Breast epithelium (tissue), 4 donors: ENCODE data around the gene COBLL1. TPM values are rescaled to one million over a fixed set of nuclear protein-coding genes. Genes with fewer than 3 reads are reported as not detected.

ENCODE experiments used
- DNase-seq, 2 donors: peaks; one replicate each; pipeline ENCODE4 v3.0.0-alpha.2; 2019; ENCODE audit warnings: low spot score in 2 of 2
- H3K27ac ChIP-seq, 2 donors: fragments of 200-600 bp; sonication (generic) in 1 of 2; one replicate each; pipeline ENCODE4 v1.5.1; 2016 to 2019; ENCODE audit warnings: mild to moderate bottlenecking in 1 of 2
- H3K27me3 ChIP-seq, 2 donors: fragments of 200-600 bp; sonication (generic) in 1 of 2; one replicate each; pipeline versions ENCODE4 v1.5.1 to v1.6.0; 2017 to 2019; ENCODE audit warnings: control low read depth in 1 of 2, mild to moderate bottlenecking in 1 of 2
- H3K36me3 ChIP-seq: fragments of 200-600 bp; one replicate; pipeline ENCODE4 v1.5.1; 2019
- H3K4me1 ChIP-seq, 2 donors: fragments of 200-600 bp; sonication (generic); one replicate each; pipeline ENCODE4 v1.5.1; 2016 to 2019; ENCODE audit warnings: control low read depth in 1 of 2
- H3K4me3 ChIP-seq, 3 donors: fragments of 200-600 bp; sonication (generic); 1 replicate in 2 of 3; 2 replicates in 1 of 3; pipeline ENCODE4 v1.5.1; 2016 to 2019; ENCODE audit warnings: mild to moderate bottlenecking in 3 of 3, moderate library complexity in 2 of 3
- H3K9me3 ChIP-seq, 2 donors: fragments of 200-600 bp; sonication (generic) in 1 of 2; one replicate each; pipeline ENCODE4 v1.5.1; 2016 to 2019; ENCODE audit warnings: control low read depth in 1 of 2
- POLR2A ChIP-seq: fragments of 450-650 bp; IDR thresholded peaks from one replicate; pipeline ENCODE4 v1.6.1; 2016; ENCODE audit warnings: antibody characterized with exemption, mild to moderate bottlenecking, moderate library complexity
- POLR2AphosphoS5 ChIP-seq, 3 donors: sonication (generic); formaldehyde crosslinking; IDR thresholded peaks; one replicate each; pipeline ENCODE4 v1.6.1; 2017; ENCODE audit warnings: antibody characterized with exemption in 3 of 3
- intact Hi-C: fragments of 100-400 bp; cut with DNase I; formaldehyde crosslinking; loops from one replicate; pipeline ENCODE4 v1.15.1; 2023; ENCODE audit warnings: low total_unique reads
- total RNA-seq, 3 donors: library from RNA; depleted of rRNA; stranded (reverse); fragments of >200 nt; gene quantifications; one replicate each; pipeline ENCODE4 v1.1.0, GENCODE V29; 2016
- TF ChIP-seq, protein P1 (sequence below), 3 donors: fragments of 450-650 bp; IDR thresholded peaks; one replicate each; pipeline ENCODE4 v1.5.1; 2016 to 2017; ENCODE audit warnings: antibody characterized with exemption in 3 of 3, mild to moderate bottlenecking in 3 of 3, moderate library complexity in 3 of 3

Gene COBLL1
- total RNA-seq, 3 donors from 2014 or later = 43.6 to 92.8 (median 75.8) TPM

DNA sequence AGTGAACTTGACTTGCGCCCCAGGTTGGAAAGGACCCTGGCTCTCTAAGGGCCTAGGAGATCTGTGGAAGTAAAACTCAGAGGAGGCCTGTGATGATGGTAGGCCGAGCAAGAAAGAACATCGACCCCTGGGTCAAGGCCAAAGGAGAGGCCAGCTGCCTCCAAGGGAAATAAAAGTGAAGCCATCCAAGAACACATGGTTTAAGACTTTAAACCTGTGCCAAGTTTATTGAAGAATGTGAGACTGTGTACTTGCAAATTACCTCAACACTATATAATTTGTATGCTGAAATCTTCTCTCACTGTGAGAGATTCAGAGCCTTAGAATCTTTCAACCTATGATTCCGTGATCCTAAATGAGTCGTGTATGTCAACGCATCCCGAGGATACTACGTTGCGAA lies 40.7 kb upstream of the COBLL1 start:
- no peaks in the 10 kb centered on the region for H3K4me1 ChIP-seq
- no peak overlapping the region for H3K4me3 ChIP-seq
- peak overlapping the region in 1 of 2 donors; percentile 40 for H3K27ac ChIP-seq
- no peaks in the 10 kb centered on the region for H3K36me3 ChIP-seq
- DNase-seq = no peak
- no peaks in the 10 kb centered on the region for H3K27me3 ChIP-seq
- intact Hi-C loops = no loop called here
- H3K9me3 ChIP-seq = no peaks in the 10 kb centered on the region
- TF ChIP-seq POLR2AphosphoS5 (IDR thresholded peaks at IDR 0.05) = no peak
- TF ChIP-seq, protein P1, sequence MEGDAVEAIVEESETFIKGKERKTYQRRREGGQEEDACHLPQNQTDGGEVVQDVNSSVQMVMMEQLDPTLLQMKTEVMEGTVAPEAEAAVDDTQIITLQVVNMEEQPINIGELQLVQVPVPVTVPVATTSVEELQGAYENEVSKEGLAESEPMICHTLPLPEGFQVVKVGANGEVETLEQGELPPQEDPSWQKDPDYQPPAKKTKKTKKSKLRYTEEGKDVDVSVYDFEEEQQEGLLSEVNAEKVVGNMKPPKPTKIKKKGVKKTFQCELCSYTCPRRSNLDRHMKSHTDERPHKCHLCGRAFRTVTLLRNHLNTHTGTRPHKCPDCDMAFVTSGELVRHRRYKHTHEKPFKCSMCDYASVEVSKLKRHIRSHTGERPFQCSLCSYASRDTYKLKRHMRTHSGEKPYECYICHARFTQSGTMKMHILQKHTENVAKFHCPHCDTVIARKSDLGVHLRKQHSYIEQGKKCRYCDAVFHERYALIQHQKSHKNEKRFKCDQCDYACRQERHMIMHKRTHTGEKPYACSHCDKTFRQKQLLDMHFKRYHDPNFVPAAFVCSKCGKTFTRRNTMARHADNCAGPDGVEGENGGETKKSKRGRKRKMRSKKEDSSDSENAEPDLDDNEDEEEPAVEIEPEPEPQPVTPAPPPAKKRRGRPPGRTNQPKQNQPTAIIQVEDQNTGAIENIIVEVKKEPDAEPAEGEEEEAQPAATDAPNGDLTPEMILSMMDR (IDR thresholded peaks at IDR 0.05) = no peak
- no peak for TF ChIP-seq POLR2A

DNA sequence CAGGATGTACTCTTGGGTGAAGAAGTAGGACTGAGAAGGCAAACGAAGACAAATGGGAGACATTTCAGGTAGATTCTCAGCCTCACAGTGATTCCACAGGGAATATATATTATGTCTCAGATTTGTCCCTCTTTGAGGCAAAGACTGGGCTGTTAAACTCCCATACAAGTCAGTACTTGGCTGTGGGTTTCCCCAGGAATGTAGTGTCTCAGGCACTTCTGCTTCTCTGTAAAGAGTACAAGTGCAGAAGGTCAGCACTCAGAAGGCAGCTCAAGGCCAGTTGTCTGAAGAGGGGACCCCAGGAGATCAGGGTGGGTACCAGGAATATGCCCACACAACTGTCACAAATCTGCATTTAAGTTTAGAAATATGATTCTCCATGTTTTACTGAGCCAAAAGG lies 39.9 kb upstream of the COBLL1 start:
- no peaks in the 10 kb centered on the region for H3K9me3 ChIP-seq
- H3K27me3 ChIP-seq = no peaks in the 10 kb centered on the region
- H3K27ac ChIP-seq = no peak overlapping the region
- no peak for TF ChIP-seq POLR2AphosphoS5 (IDR thresholded peaks at IDR 0.05)
- no peak for TF ChIP-seq POLR2A
- TF ChIP-seq, protein P1 (IDR thresholded peaks at IDR 0.05) = no peak
- no peak overlapping the region for H3K4me3 ChIP-seq
- H3K4me1 ChIP-seq = no peaks in the 10 kb centered on the region
- no peaks in the 10 kb centered on the region for H3K36me3 ChIP-seq
- no peak for DNase-seq
- intact Hi-C loops = no loop called here

DNA sequence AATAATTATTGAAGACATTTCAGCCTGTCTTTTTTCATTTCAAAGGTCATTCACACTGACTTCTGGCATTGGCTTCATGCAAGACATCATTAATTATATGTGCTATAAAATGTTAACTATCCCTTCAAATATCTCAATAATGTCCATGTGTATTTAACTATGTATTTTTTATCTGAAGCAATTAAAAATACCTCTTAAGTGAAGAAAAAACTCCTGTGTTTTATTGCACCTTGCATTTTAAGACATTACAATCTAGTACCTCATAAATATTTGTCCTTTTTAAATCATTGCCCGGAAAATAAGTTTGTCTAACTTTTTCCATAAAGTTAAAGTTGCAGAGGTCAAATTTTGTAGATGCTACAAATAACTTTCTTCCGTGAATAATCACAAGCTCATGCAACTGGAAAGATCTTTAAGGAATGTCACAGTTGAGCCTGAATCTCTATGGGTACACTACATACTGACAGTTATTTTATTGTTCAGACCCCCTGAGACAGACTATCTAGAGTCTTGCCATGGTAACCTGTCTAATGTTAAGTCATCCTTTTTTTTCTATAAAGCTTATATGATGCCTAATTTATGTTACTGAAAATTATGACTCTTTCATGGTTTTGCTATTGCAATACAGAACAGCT lies 38.4 kb upstream of the COBLL1 start:
- intact Hi-C loops = no loop called here
- Histone ChIP-seq H3K36me3 (no peaks in the 10 kb centered on the region), H3K27me3 (no peaks in the 10 kb centered on the region), H3K27ac (no peak overlapping the region), H3K9me3 (no peaks in the 10 kb centered on the region), H3K4me3 (no peak overlapping the region), H3K4me1 (no peaks in the 10 kb centered on the region)
- no peak for DNase-seq
- TF ChIP-seq POLR2AphosphoS5 (IDR thresholded peaks at IDR 0.05) (no peak), POLR2A (no peak)
- TF ChIP-seq, protein P1 (IDR thresholded peaks at IDR 0.05) = no peak

DNA sequence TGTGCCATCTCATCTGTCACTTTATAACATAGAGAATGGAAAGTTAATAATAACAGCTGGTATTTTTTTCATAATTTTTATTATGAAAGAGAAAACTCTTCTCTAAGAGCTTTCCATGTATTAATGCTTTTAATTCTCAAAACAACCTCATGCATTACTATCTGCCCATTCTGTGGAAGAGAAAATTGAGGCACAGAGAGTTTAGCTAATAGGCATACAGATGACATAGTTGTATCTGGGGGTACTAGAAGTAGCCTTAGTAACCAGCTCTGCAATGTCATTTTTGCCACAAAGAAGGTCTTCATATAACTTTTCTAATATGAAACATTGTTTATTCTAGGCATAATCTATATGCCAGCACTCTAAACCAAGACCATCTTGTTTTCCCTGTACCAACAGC lies 36.3 kb upstream of the COBLL1 start:
- no peak for TF ChIP-seq POLR2A
- no peak for TF ChIP-seq POLR2AphosphoS5 (IDR thresholded peaks at IDR 0.05)
- TF ChIP-seq, protein P1 (IDR thresholded peaks at IDR 0.05) = no peak
- no peak overlapping the region for H3K27ac ChIP-seq
- no peaks in the 10 kb centered on the region for H3K36me3 ChIP-seq
- no peaks in the 10 kb centered on the region for H3K4me1 ChIP-seq
- H3K4me3 ChIP-seq = no peak overlapping the region
- intact Hi-C loops = no loop called here
- H3K9me3 ChIP-seq = no peaks in the 10 kb centered on the region
- no peaks in the 10 kb centered on the region for H3K27me3 ChIP-seq
- no peak for DNase-seq

DNA sequence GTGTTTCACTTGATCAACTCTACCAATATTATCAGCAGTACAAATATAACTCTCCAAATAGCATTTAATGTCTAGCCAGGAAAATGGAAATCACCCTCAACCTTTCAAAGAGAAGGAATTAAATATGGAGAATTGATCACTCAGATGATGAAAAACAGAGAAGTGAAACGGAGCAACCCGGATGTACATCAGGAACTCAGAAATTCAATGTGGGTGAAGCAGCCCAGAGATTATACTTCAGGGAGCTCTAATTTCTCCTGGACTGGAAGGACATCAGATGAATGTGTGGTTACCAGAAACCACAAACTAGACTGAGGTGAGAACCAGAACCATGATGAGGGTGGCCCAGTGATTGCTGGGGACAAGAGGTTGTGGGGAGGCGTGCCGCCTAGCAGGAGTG lies 35.5 kb upstream of the COBLL1 start:
- TF ChIP-seq POLR2A = no peak
- TF ChIP-seq, protein P1 (IDR thresholded peaks at IDR 0.05) = no peak
- no peaks in the 10 kb centered on the region for H3K27me3 ChIP-seq
- no peaks in the 10 kb centered on the region for H3K36me3 ChIP-seq
- no peak overlapping the region for H3K27ac ChIP-seq
- H3K9me3 ChIP-seq = no peaks in the 10 kb centered on the region
- intact Hi-C loops = no loop called here
- no peak overlapping the region for H3K4me3 ChIP-seq
- H3K4me1 ChIP-seq = no peaks in the 10 kb centered on the region
- no peak for DNase-seq
